NCI-H748 (cell line): ENCODE data around the gene ENOX1.

Experiments
- DNase-seq: peaks from one replicate; lab custom pipeline; 2025; ENCODE audit not compliant: unreplicated experiment; lab: John Stamatoyannopoulos, UW

The ENOX1 gene

GRCh38 chr13:43232144-43232872 lies 554.5 kb downstream of the ENOX1 start:
- DNase-seq: no peak

DNA sequence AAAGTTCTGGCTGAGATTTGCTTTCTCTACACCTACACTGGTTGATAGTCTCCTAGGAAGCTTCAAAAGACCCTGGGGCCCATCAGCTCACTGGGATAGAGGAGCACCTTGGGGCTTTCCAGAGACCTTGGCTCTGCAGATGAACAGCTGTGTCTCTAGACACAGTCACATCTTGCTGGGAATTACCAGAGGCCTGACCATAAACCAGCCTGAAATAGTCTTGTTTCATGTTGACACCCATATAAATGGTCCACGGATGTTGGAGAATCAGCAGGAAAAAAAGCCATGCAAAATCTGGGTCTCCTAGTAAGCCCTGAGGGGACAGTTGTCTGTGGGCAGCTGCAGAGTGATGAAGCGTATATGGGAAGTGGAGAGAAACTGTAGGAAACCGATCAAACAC lies 555.8 kb downstream of the ENOX1 start:
- DNase-seq: no peak

GRCh38 chr13:43229506-43229905 lies 557.3 kb downstream of the ENOX1 start:
- DNase-seq: no peak

- peak; percentile 11 for DNase-seq
Measured at GRCh38 chr13:43227721-43228120, 559.1 kb downstream of the ENOX1 start.

DNA sequence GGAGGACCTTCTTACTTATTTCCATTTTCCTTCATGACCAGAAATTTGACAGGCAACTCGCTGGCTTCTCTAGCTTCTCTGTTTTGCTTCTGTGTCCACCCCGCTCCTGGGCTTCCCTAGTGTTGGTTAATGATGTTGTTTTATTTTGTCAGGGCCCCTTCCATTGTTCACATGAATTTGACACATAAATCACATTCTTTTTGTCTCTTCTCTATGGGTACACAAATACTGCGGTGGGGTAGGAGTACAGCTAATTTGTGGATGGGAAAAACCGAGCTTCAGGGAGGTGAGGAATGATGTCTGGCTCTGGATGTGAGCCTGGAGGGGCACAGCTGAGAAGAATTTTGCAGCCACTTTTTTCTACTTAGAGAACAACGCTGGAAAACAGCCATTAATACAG lies 563.6 kb downstream of the ENOX1 start:
- DNase-seq: peak; percentile 45

- DNase-seq: no peak
Measured at GRCh38 chr13:43222086-43222485, 564.7 kb downstream of the ENOX1 start.

GRCh38 chr13:43221611-43222010 lies 565.2 kb downstream of the ENOX1 start:
- no peak for DNase-seq

DNA sequence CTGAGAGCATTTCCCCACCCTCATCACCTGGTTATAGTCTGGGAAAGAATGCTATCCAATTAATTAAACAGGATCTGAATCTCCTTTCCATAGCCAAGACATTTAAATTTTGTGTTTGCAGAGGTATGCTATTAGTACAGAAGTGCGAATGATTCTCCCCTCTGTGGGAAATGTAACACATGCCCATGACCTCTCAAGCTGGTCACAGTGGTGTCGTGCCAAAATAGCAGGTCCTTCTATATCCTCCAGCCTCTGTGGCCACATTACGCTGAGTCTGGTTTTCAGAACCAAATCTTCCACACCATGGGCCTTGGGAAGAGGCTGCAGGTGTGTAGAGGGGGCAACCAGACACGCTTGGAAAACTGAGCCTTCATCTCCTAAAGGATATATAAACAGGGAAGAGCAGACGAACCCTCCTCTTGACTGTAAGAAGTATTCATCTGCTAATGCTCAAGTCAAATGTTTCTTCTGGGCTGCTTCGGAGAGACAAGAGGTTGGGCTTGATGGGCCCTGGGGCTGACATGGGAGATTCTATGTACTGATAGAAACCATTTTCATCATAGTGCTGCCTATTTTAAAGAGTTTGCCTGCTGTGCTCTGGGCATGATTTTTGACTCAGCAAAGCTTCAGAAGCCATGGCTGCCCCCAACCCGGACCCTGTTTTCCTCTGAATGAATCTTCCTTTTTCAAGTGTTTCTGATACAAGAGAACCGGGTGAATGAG lies 565.7 kb downstream of the ENOX1 start:
- no peak for DNase-seq

DNA sequence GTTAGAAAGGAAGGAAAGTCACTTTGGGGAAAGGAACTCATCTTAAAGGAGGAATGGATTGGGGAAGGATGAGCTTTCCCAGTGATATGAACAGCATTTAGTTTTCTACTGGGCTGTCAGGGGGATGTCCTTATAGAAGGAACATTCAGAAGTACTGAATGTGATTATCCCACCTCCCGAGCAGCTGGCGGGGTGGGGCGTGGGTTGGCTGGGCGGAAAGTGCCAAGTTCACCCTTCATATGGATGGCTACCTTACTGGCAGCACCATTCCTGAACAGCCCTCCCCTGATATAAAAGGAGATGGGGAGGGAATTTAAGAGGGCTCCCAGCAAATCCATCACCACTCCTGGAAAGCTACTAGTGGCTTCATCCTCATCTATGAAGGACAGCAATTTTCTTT lies 572.6 kb downstream of the ENOX1 start:
- DNase-seq: no peak

DNA sequence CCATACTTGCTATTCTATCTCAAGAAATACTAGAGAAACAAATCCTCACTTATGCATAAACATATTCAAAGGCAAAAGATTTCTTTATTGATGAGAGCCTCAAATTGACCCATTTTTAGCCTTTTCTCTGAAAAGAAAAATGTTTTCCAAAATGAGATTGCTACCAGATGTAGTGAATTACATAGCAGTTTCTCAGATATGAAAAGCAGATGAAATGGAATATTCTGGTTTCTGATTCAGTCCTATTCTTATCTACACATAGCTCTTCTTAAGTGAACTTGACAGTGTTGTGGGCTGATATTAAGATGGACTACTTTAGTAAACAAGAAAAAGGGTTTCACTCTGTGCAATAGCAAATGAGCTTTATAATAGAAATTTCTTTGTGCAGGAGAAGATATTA lies 579.9 kb downstream of the ENOX1 start:
- no peak for DNase-seq

- no peak for DNase-seq
Measured at GRCh38 chr13:43205416-43205815, 581.4 kb downstream of the ENOX1 start.

GRCh38 chr13:43204591-43204990 lies 582.2 kb downstream of the ENOX1 start:
- DNase-seq: no peak

GRCh38 chr13:43203781-43204180 lies 583.0 kb downstream of the ENOX1 start:
- DNase-seq: no peak

DNA sequence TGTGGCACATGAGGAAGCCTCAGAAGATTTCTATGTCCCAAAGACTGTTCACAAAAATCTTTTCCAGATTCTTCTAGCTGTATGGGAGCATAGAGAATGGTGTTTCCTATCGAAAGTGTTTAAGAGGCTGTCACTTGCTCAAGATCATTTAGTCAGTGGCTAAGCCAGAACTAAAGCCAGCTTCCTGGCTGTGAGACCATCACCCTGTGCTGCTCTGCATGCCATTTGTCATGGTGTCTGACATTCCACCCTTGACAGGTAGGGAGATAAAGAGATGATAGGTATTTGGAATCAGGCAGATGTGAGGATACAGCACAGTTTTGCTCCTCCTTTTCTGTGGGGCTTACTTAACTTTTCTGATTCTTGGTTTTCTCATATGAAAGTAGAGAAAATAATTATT lies 586.0 kb downstream of the ENOX1 start:
- no peak for DNase-seq

DNA sequence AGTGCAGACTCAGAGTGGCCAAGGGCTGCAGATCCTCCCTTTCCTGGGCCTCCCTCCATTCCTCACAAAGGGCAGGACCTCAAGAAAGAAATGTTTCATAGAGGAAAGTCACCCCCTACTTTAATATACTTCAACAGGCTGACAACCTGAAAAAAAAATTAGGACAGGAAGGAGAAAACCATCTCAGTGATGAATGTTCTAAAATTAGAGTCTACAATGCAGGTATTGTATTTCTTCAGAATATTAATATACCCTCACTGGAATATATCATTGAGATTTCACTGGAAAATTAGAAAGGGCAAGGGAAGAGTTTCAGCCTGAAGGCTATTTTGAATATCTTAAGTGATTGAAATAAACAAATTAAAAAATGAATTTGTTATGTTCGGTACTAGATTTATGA lies 586.5 kb downstream of the ENOX1 start:
- no peak for DNase-seq

DNA sequence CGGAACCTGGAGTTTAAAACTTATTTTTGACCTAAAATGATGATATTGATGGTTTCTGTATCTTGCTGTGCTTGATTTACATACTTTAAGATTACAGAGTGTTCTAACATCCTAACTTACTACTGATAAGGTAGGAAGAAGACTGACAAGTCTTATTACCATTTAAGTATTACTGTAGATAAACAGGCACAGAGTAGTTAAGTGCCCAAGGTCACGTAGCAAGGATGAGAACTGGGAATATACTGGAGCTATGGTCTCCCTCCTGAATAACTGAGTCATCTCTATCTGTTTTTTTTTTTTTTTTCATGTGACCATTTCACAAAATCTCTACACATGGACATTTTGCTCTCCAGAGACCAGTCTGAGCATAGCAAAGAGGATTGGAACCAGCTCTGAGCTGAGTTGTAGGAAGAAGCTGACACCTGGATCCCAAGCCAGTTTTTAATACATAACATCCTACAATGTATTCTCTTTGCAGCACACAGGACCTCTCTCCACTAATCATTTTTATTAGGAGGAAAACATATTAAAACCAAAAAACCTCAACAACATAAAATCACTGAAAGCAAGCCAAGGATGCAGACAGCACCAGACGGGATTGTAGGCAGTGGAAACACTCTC lies 589.9 kb downstream of the ENOX1 start:
- DNase-seq: no peak

DNA sequence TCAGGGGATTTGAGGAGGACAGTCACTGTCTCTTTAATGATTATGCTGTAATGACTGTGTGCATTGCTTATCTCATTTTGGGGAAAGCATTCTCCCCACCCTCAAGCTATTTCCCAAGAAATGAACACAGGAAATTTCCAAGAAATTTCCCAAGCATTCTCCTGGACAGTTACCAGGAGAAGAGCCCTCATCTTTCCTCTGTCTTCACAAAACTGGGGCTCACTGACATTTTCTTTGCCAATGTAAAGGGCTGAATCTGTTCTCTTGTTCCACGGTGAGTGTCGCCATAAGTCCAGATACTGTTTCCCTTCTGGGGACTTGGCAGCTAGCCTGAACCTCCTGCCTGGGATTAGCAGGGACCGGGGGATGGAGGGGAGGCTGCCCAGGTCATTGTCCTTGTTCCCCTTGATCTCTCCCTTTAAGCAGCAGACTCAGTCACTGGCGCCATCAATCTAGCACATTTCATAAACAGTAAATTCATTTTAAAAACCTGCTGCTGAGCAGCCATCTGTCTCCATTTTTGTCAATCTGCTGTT lies 590.6 kb downstream of the ENOX1 start:
- no peak for DNase-seq

GRCh38 chr13:43195551-43195950 lies 591.2 kb downstream of the ENOX1 start:
- no peak for DNase-seq

DNA sequence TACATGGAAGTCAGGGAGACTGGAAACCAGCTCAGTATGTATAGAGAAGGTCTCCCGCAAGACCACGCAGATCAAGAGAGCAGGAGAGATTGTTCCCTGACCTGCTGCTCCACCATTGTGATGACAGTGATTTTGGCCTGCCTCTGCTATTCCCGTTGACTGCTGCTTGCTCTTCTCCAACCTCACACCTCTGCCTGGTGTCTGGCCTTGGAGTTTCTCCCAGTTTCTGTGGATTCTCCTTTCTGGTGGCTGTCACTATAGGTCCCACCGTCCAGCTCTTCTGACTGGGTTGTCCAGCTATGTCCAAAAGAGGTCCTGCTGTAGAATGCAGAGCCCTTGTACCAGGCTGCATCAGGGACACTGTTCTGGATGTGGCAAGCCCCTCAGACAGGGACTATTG lies 591.7 kb downstream of the ENOX1 start:
- DNase-seq: no peak

DNA sequence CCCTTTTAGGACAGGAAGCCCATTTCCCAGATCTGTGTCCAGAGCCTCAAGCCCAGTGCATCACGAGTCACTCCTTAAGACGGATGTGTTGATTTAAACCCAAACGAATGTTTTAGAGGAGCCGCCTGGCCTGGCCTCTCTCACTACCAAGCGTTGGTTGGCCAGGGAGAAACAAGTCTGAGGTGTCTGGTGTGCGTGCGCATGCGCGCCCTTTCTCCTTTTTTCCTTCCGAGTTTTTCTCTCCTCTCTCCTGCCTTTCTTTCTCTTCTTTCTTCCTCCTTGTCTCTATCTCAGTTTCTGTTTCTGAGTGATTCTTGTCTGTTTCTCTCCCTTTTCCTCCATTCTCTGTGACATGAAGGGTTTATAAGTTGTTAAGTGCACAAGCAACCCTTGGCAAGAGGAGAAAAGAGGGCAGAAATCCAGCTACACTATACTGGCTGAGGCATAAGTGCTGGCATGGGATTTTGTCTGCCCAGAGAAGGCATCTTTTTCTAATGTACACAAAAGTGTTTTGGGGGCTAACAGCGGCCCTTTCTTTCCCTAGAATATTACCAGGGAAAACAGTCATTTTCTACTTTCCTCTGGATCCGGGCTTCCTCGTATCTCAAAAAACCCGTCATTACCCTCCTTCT lies 592.9 kb downstream of the ENOX1 start:
- no peak for DNase-seq

DNA sequence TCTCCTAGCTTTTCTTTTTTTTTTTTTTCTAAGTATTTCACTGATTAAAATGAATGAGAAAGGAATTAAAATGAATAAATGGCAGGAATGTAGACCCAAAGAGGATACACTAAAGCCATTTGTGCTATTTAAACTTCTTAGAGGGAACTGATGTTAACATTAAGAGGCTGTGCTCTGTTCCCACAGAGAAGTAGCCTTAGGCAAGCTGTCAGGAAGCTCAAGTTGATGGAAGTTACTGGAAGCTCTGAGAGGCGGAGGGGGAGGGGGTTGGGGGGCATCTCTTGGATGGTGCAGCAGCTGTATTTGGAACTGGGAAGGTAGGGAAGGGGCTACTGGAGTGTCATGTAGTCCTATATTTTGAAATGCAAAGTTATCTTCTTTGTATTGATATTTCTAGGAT lies 595.2 kb downstream of the ENOX1 start:
- no peak for DNase-seq

GRCh38 chr13:43185226-43185625 lies 601.5 kb downstream of the ENOX1 start:
- DNase-seq: no peak
